HG03060 (cell line): ENCODE data around the gene GDPD3.

Source experiments
- ATAC-seq: cut with Tn5 transposase; IDR thresholded peaks from one replicate; pipeline ENCODE4 v1.9.1; 2021; ENCODE audit warnings: low read depth, moderate number of reproducible peaks; ENCODE audit not compliant: unreplicated experiment

Gene GDPD3

GRCh38 chr16:30063278-30063892 lies 50.0 kb downstream of the GDPD3 start:
- ATAC-seq: no peak

- ATAC-seq: no peak
Measured at GRCh38 chr16:30060836-30061554, 52.3 kb downstream of the GDPD3 start.

DNA sequence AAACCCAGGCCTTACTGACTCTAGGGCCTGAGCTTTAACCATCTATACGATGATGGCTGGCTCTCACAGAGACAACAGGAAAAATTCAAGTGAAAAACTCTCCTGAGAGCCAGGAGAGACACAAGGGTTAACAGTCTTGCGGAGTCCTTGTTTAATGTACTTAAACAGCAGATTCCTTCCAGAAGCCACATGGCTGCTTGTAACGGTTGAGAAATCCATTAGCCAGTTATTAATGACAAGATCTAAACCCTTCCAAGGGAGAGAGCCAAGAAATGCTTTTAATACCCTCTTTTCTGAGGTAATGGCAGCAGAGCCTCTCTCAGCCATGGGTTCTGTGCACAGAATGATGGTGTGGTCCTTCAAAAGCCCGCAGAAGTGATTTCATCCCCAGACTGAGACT lies 53.0 kb downstream of the GDPD3 start:
- ATAC-seq: no peak

GRCh38 chr16:30054959-30055553 lies 58.3 kb downstream of the GDPD3 start:
- no peak for ATAC-seq
